Cardiac fibroblast (primary cell): ENCODE data around the gene LMX1B.

Experiments
- DNase-seq, 2 donors: peaks; one replicate each; pipeline versions ENCODE4 v3.0.0 to v3.0.0-alpha.2; 2010; ENCODE audit warnings: low read depth in 2 of 2
- H3K4me3 ChIP-seq, 2 donors: replicated peaks in 1 of 2; 1 replicate in 1 of 2; 2 replicates in 1 of 2; pipeline ENCODE4 v1.5.1; 2011; ENCODE audit warnings: low read depth in 2 of 2, low read length in 2 of 2, mild to moderate bottlenecking in 2 of 2, moderate library complexity in 1 of 2
- CTCF ChIP-seq: IDR thresholded peaks from one replicate; pipeline ENCODE4 v1.5.1; 2011; ENCODE audit warnings: low read depth, mild to moderate bottlenecking, low read length, inconsistent platforms

The LMX1B gene

GRCh38 chr9:126621061-126621918 is 7.6 kb downstream of the LMX1B start:
- no peak for DNase-seq
- no peak overlapping the region for H3K4me3 ChIP-seq
- no peak for TF ChIP-seq CTCF

GRCh38 chr9:126621919-126622735 is 8.4 kb downstream of the LMX1B start:
- H3K4me3 ChIP-seq: no peak overlapping the region
- DNase-seq: no peak
- TF ChIP-seq CTCF: no peak

GRCh38 chr9:126623314-126623666 is 9.6 kb downstream of the LMX1B start:
- DNase-seq: no peak
- no peak for TF ChIP-seq CTCF
- H3K4me3 ChIP-seq: no peak overlapping the region

- H3K4me3 ChIP-seq: no peak overlapping the region
- no peak for DNase-seq
- no peak for TF ChIP-seq CTCF
Measured at GRCh38 chr9:126623667-126624478, 10.1 kb downstream of the LMX1B start.

- DNase-seq: no peak
- H3K4me3 ChIP-seq: no peak overlapping the region
- no peak for TF ChIP-seq CTCF
Measured at GRCh38 chr9:126624479-126624826, 10.7 kb downstream of the LMX1B start.

GRCh38 chr9:126624912-126625311 is 11.2 kb downstream of the LMX1B start:
- H3K4me3 ChIP-seq: no peak overlapping the region
- TF ChIP-seq CTCF: no peak
- DNase-seq: no peak
